NT2/D1 (cell line): Measurements from ENCODE around the gene PPP1R17.

ENCODE experiments used
- DNase-seq: peaks from one replicate; pipeline ENCODE4 v3.0.0-alpha.2; 2011; ENCODE audit warnings: low read depth, low spot score
- H3K27me3 ChIP-seq: 2 replicates; pipeline ENCODE4 v1.6.0; 2011; ENCODE audit warnings: mild to moderate bottlenecking; ENCODE audit not compliant: insufficient read length, insufficient read depth
- H3K36me3 ChIP-seq: 2 replicates; pipeline ENCODE4 v1.6.1; 2011; ENCODE audit warnings: mild to moderate bottlenecking, low read length, mixed read lengths; ENCODE audit not compliant: insufficient read depth, insufficient read length
- H3K4me1 ChIP-seq: 2 replicates; pipeline ENCODE4 v1.5.1; 2011; ENCODE audit not compliant: insufficient read depth, insufficient read length
- H3K4me3 ChIP-seq: 2 replicates; pipeline ENCODE4 v1.5.1; 2011; ENCODE audit warnings: low read depth; ENCODE audit not compliant: insufficient read length
- H3K9ac ChIP-seq: 2 replicates; pipeline ENCODE4 v1.6.0; 2011; ENCODE audit warnings: low read depth; ENCODE audit not compliant: insufficient read length
- H3K9me3 ChIP-seq: 2 replicates; pipeline ENCODE4 v1.5.1; 2011; ENCODE audit warnings: mild to moderate bottlenecking, low read length; ENCODE audit not compliant: insufficient read depth
- SUZ12 ChIP-seq: IDR thresholded peaks from 2 replicates; pipeline ENCODE4 v1.6.1; 2011; ENCODE audit not compliant: insufficient read length, insufficient read depth; ENCODE audit errors: extremely low read depth
- YY1 ChIP-seq: IDR thresholded peaks from 2 replicates; pipeline ENCODE4 v1.6.1; 2011; ENCODE audit not compliant: insufficient read length, insufficient read depth
- ZNF274 ChIP-seq: IDR thresholded peaks from 2 replicates; pipeline ENCODE4 v1.6.1; 2011; ENCODE audit warnings: mild to moderate bottlenecking, low read depth, low read length

Gene PPP1R17

DNA sequence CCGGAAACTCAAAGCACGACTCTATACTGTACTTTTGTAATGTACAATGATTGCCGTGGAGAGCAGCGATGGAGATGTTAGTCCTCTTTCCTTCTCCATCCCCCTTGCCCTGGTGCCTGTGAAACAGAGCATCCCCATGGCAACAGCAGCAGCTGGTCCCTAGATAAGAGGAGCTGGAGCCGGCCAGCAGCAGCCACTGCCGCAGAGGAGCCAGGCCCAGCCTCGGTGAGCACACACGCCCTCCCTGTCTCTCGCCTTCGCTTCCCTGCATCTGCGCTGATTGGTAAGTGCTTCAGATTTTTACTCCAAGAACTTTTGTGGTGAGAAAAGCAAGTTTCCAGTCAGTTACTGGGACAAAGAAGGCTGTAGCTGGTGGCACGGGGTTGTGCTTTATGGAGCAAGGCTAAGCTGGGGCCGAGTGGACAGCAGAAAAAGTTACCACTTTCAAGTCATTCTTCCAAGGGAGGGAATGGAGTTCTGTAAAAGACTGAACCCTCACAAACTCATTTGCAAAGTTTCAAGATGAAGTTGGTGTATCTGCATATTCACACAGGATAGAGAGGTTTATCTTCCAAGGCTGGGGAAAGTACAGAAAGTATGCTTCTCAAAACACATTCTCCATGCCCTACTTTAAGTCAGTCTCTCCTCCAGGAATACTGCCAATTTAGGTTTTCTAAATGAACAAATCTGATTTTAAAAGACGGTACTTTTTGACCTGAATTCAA lies at the start of gene PPP1R17:
PPP1R17 (plus strand) TSS at position 192 of the 725 bp plus-strand sequence. CDS start 5,227 bp downstream, outside the sequence.
- Histone ChIP-seq H3K36me3 (no peaks in the 10 kb centered on the region), H3K4me1 (no peaks in the 10 kb centered on the region), H3K9me3 (no peaks in the 10 kb centered on the region), H3K27me3 (no peaks in the 10 kb centered on the region), H3K9ac (no peak within 1 kb of the TSS), H3K4me3 (no peak within 1 kb of the TSS)
- DNase-seq = peak; percentile 36
- TF ChIP-seq SUZ12 = no peak
- no peak for TF ChIP-seq ZNF274
- no peak for TF ChIP-seq YY1

DNA sequence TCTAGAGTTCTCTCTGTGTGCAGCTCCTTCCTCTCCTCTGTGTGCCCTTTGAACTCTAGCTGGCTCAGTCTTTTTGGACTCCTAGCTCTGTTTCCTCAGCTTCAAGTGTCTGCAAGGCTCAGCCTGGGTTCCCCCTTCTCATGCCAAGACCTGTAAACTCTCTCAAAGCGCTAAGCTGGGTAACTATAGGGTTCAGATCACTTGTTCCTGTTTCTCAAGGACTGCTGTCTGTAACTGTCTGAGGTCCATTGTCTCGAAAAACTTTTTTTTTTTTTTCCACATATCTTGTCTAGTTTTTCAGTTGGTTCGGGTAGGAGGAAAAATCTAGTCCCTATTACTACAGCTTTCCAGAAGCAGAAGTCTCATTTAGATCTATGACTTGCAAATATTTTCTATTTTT lies 46.6 kb upstream of the PPP1R17 start:
- Histone ChIP-seq H3K4me3 (no peak overlapping the region), H3K9ac (no peak overlapping the region), H3K36me3 (no peaks in the 10 kb centered on the region), H3K9me3 (no peaks in the 10 kb centered on the region), H3K27me3 (no peaks in the 10 kb centered on the region), H3K4me1 (no peaks in the 10 kb centered on the region)
- no peak for DNase-seq
- TF ChIP-seq ZNF274 (no peak), YY1 (no peak), SUZ12 (no peak)

DNA sequence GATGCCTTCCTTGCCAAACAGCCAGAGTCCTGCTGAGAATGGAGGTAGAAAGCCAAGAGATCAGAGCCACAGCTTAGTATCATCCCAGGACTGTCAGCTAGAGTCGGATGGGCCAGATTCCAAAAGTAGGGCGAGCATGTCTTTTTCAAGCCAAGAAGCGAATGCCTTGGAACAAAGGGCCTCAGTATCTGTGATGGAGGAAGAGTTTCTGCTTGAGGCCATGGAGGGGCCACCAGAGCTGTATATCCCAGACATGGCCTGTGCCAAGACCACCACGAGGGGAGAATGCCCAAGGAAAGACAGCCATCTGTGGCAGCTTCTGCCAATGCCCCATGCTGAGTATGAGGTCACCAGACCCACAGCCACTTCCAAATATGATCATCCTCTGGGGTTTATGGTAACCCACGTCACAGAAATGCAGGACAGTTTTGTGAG lies 44.3 kb upstream of the PPP1R17 start:
- Histone ChIP-seq H3K27me3 (no peaks in the 10 kb centered on the region), H3K4me3 (no peak overlapping the region), H3K4me1 (no peaks in the 10 kb centered on the region), H3K9me3 (no peaks in the 10 kb centered on the region), H3K9ac (no peak overlapping the region), H3K36me3 (no peaks in the 10 kb centered on the region)
- DNase-seq = no peak
- TF ChIP-seq ZNF274 = no peak

DNA sequence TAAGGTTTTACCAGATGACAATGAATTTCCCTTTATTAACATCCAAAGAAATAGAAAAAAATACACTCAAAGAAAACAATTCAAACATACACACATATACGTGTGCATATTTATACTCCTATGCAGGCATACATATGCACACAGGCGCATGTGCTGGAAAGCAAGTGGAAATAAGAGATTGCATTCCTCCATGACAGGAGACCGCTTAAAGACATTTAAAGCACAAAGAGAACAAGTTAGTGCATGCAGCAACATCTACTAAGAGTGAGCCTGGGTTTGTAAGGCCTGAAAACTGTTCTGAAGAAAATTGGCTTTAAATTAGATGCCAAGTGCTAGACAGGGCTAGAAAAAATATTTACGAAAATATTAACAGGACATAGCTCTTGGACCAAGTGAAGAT lies 40.1 kb upstream of the PPP1R17 start:
- TF ChIP-seq ZNF274 = no peak
- TF ChIP-seq YY1 = no peak
- no peak for TF ChIP-seq SUZ12
- DNase-seq = no peak
- no peak overlapping the region for H3K9ac ChIP-seq

DNA sequence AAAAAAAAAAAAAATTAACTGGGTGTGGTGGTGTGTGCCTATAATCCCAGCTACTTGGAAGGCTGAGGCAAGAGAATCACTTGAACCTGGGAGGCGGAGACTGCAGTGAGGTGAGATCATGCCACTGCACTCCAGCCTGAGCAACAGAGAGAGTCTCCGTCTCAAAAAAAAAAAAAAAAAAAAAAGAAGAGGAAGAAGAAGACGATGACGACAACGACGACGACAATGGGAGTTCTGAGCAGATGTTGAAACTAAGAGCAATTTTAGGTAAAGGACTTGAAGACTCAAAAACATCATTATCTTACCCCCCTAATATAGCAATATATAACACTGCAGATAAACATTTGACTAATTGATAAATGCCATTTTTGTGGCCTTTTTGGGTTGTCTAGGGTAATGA lies 39.5 kb upstream of the PPP1R17 start:
- no peak for DNase-seq
- Histone ChIP-seq H3K27me3 (no peaks in the 10 kb centered on the region), H3K36me3 (no peaks in the 10 kb centered on the region), H3K4me3 (no peak overlapping the region), H3K9ac (no peak overlapping the region), H3K4me1 (no peaks in the 10 kb centered on the region), H3K9me3 (no peaks in the 10 kb centered on the region)
- no peak for TF ChIP-seq YY1

More for the DNA sequence above, 40.1 kb upstream of the PPP1R17 start:
- H3K36me3 ChIP-seq = no peaks in the 10 kb centered on the region
- H3K4me1 ChIP-seq = no peaks in the 10 kb centered on the region
- no peaks in the 10 kb centered on the region for H3K9me3 ChIP-seq
- H3K27me3 ChIP-seq = no peaks in the 10 kb centered on the region
- no peak overlapping the region for H3K4me3 ChIP-seq

DNA sequence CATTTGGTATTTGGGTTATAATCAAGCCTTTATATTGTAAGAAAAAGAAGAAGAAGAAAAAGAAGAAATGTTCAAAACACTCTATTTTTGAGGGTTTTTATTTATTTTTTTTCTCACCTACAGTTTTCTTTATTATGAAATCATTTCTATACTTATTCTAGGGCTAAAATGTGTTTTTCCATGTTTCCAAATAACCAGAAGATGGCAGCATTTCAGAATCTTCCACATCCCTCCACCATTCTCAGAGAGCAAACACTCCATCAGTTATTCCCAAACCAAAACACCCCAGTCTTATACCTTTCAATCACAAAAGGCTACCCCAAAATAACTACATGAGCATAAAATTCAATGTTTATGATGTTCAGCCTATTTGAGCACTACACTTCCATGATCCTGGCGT lies 38.7 kb upstream of the PPP1R17 start:
- no peak for DNase-seq
- Histone ChIP-seq H3K9me3 (no peaks in the 10 kb centered on the region), H3K27me3 (no peaks in the 10 kb centered on the region), H3K36me3 (no peaks in the 10 kb centered on the region), H3K9ac (no peak overlapping the region), H3K4me3 (no peak overlapping the region), H3K4me1 (no peaks in the 10 kb centered on the region)
- TF ChIP-seq SUZ12 = no peak
- no peak for TF ChIP-seq ZNF274
- no peak for TF ChIP-seq YY1

DNA sequence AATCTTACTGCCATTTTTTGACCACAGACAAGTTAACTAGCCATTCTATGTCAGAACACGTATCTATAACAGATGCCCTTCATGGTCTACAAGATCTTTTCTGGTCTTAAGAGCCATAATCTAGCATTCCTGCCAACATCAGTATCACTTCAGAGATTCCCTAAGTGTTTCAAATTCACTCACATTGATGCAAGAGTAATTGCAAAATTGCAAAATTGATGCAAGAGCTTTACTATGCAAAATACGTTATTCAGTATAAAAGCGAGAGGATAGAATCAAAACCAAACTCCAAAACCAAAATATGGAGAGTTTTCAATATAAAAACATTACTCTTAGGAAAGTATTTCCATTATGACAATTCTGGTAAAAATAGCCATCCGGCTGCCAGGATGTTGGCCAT lies 38.1 kb upstream of the PPP1R17 start:
- Histone ChIP-seq H3K36me3 (no peaks in the 10 kb centered on the region), H3K9ac (no peak overlapping the region), H3K9me3 (no peaks in the 10 kb centered on the region), H3K4me1 (no peaks in the 10 kb centered on the region), H3K4me3 (no peak overlapping the region), H3K27me3 (no peaks in the 10 kb centered on the region)
- no peak for DNase-seq
- TF ChIP-seq ZNF274 = no peak
